Osteoblast (primary cell): ENCODE data around the gene ASIC4. TPM values are rescaled to one million over a fixed set of nuclear protein-coding genes. Genes with fewer than 3 reads are reported as not detected.

Source experiments
- DNase-seq: peaks from one replicate; pipeline ENCODE4 v3.0.0; 2011; ENCODE audit warnings: low spot score, mixed read lengths; ENCODE audit not compliant: insufficient read length; ENCODE audit errors: missing footprints
- H2AFZ ChIP-seq: 2 replicates; pipeline ENCODE4 v1.6.0; 2011; ENCODE audit warnings: mild to moderate bottlenecking, low read length
- H3K27ac ChIP-seq: 2 replicates; pipeline ENCODE4 v1.5.1; 2011; ENCODE audit warnings: mild to moderate bottlenecking, low read depth, low read length, moderate library complexity
- H3K27me3 ChIP-seq: 2 replicates; pipeline ENCODE4 v1.6.0; 2012; ENCODE audit warnings: mild to moderate bottlenecking, control low read depth, inconsistent platforms, low read length, moderate library complexity; ENCODE audit not compliant: insufficient read depth
- H3K36me3 ChIP-seq: 2 replicates; pipeline ENCODE4 v1.5.1; 2011; ENCODE audit warnings: mild to moderate bottlenecking, low read length, control low read depth, moderate library complexity; ENCODE audit not compliant: insufficient read depth
- H3K4me1 ChIP-seq: 2 replicates; pipeline ENCODE4 v1.5.1; 2011; ENCODE audit warnings: mild to moderate bottlenecking, low read length, control low read depth, moderate library complexity; ENCODE audit not compliant: insufficient read depth
- H3K4me2 ChIP-seq: 2 replicates; pipeline ENCODE4 v1.6.0; 2011; ENCODE audit warnings: mild to moderate bottlenecking, low read length; ENCODE audit not compliant: insufficient read depth
- H3K4me3 ChIP-seq: fragments of 200-600 bp; sonication (generic); 3 replicates; pipeline ENCODE4 v1.5.1; 2012; ENCODE audit warnings: mild to moderate bottlenecking, low read length, inconsistent platforms; ENCODE audit not compliant: insufficient read depth
- H3K79me2 ChIP-seq: 2 replicates; pipeline ENCODE4 v1.6.0; 2012; ENCODE audit warnings: mild to moderate bottlenecking, low read length, control low read depth, inconsistent platforms; ENCODE audit not compliant: insufficient read depth
- H3K9me3 ChIP-seq: 2 replicates; pipeline ENCODE4 v1.5.1; 2011; ENCODE audit warnings: low read depth, low read length, control low read depth
- H4K20me1 ChIP-seq: 2 replicates; pipeline ENCODE4 v1.6.0; 2012; ENCODE audit warnings: mild to moderate bottlenecking, low read length, control low read depth; ENCODE audit not compliant: insufficient read depth
- CTCF ChIP-seq: IDR thresholded peaks from 2 replicates; pipeline ENCODE4 v1.5.1; 2011; ENCODE audit warnings: mild to moderate bottlenecking, low read depth, low read length, moderate library complexity; ENCODE audit errors: extremely low read depth
- total RNA-seq: library from RNA; depleted of rRNA; stranded (reverse); fragments of >200 nt; gene quantifications from 2 replicates; pipeline ENCODE4 v1.2.3, GENCODE V29; 2012

ASIC4 gene
- total RNA-seq, 1 donor = not detected

GRCh38 chr2:219516888-219517287 lies 2.6 kb downstream of the ASIC4 start:
- Histone ChIP-seq H4K20me1 (no peaks in the 10 kb centered on the region), H3K79me2 (no peaks in the 10 kb centered on the region), H3K36me3 (no peaks in the 10 kb centered on the region), H2AFZ (no peak overlapping the region), H3K27me3 (peaks cover 41% of the 10 kb centered on the region), H3K4me3 (no peak overlapping the region), H3K4me2 (no peak overlapping the region), H3K9me3 (no peaks in the 10 kb centered on the region), H3K4me1 (peaks cover 14% of the 10 kb centered on the region), H3K27ac (no peak overlapping the region)
- no peak for DNase-seq
- TF ChIP-seq CTCF = no peak

GRCh38 chr2:219517954-219518778 lies 3.9 kb downstream of the ASIC4 start:
- H3K27me3 ChIP-seq = peaks cover 28% of the 10 kb centered on the region
- TF ChIP-seq CTCF = no peak
- H3K36me3 ChIP-seq = no peaks in the 10 kb centered on the region
- H3K27ac ChIP-seq = no peak overlapping the region
- H3K4me2 ChIP-seq = no peak overlapping the region
- H3K79me2 ChIP-seq = no peaks in the 10 kb centered on the region
- H4K20me1 ChIP-seq = no peaks in the 10 kb centered on the region
- H3K9me3 ChIP-seq = no peaks in the 10 kb centered on the region
- peaks cover 16% of the 10 kb centered on the region for H3K4me1 ChIP-seq
- DNase-seq = no peak
- H2AFZ ChIP-seq = no peak overlapping the region
- H3K4me3 ChIP-seq = no peak overlapping the region

- Histone ChIP-seq H3K27ac (no peak overlapping the region), H3K9me3 (no peaks in the 10 kb centered on the region), H4K20me1 (no peaks in the 10 kb centered on the region), H3K79me2 (no peaks in the 10 kb centered on the region), H3K36me3 (no peaks in the 10 kb centered on the region), H3K4me1 (peaks cover 16% of the 10 kb centered on the region), H2AFZ (no peak overlapping the region), H3K27me3 (peaks cover 15% of the 10 kb centered on the region), H3K4me3 (no peak overlapping the region), H3K4me2 (no peak overlapping the region)
- no peak for DNase-seq
- no peak for TF ChIP-seq CTCF
Observed at GRCh38 chr2:219519526-219519916, 5.2 kb downstream of the ASIC4 start.

- no peaks in the 10 kb centered on the region for H3K36me3 ChIP-seq
- H3K79me2 ChIP-seq = no peaks in the 10 kb centered on the region
- H3K9me3 ChIP-seq = no peaks in the 10 kb centered on the region
- DNase-seq = peak; percentile 86
- H4K20me1 ChIP-seq = no peaks in the 10 kb centered on the region
- peaks cover 14% of the 10 kb centered on the region for H3K27me3 ChIP-seq
- H3K4me1 ChIP-seq = peaks cover 16% of the 10 kb centered on the region
- H3K27ac ChIP-seq = no peak overlapping the region
- no peak overlapping the region for H3K4me3 ChIP-seq
- no peak for TF ChIP-seq CTCF
- no peak overlapping the region for H2AFZ ChIP-seq
- no peak overlapping the region for H3K4me2 ChIP-seq
Observed at GRCh38 chr2:219520079-219520478, 5.8 kb downstream of the ASIC4 start.
